ENCODE data around the gene PHF8.

GRCh38 chrX:53950130-53950733 is 94.0 kb downstream of the PHF8 start:
- TF ChIP-seq CTCF (IDR thresholded peaks at IDR 0.05) (no peak), POLR2A (IDR thresholded peaks at IDR 0.05) (no peak)

All from tibial nerve (tissue), 3 donors.